Uterus (tissue), 2 donors: ENCODE results near the gene PLCB2.
A peak's percentile ranks its signal among the peaks of the same experiment; 100 is the strongest.

Experiments used
- POLR2A ChIP-seq, 2 donors: fragments of 450-650 bp; IDR thresholded peaks; one replicate each; pipeline ENCODE4 v1.6.1; 2016; ENCODE audit warnings: antibody characterized with exemption in 2 of 2, mild to moderate bottlenecking in 1 of 2, moderate library complexity in 1 of 2
- TF ChIP-seq, protein P1 (sequence below), 4 experiments: fragments of 200-600 bp in 2 of 4; fragments of 450-650 bp in 2 of 4; sonication (generic) in 2 of 4; IDR thresholded peaks; one replicate each; pipeline ENCODE4 v1.5.1; 2016 to 2019; ENCODE audit warnings: antibody characterized with exemption in 4 of 4, mild to moderate bottlenecking in 2 of 4, moderate library complexity in 1 of 4

DNA sequence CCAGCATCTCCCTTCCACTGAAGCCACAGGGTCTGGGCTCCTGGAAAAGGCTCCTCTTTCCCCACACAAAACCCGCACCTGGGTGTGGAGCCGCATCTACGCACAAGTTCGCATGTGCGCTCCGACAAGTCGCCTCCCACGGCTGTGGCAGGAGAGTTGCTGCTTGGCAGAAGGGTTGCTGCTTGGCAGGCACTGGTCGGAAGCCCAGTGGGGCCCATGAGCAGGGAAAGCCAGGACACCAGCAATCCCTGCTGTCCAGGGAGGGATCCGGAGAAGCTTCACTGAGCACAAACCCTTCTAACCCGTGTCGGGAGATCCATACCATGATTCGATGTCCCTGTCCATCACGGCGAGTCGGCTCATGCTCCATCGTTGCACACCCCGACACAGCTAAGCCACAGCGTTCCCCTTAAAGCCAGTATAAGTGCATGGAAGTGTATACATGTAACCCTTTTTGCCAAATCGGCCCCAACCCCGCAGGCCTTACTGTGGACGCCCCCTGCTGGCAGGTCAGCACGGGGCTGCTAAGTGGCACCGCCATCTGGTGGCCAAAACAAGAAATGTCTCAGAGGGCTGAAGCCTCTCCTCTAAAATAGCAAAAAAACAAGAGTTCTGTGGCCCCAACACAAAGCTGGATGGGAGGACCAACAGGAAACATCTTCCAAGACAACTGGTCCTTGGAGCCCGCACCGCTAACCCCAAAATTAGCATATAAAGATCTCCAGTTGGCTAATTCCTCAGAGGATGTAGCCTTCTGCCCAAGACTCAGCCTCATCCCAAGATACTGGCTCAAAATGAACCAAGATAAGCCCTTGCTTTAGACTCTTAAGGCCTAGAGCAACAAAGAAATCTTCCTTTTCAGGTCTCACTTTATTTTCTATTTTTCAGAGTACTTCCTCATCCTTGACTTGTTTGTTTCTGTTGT is 33.1 kb downstream of the PLCB2 start:
- TF ChIP-seq, protein P1, sequence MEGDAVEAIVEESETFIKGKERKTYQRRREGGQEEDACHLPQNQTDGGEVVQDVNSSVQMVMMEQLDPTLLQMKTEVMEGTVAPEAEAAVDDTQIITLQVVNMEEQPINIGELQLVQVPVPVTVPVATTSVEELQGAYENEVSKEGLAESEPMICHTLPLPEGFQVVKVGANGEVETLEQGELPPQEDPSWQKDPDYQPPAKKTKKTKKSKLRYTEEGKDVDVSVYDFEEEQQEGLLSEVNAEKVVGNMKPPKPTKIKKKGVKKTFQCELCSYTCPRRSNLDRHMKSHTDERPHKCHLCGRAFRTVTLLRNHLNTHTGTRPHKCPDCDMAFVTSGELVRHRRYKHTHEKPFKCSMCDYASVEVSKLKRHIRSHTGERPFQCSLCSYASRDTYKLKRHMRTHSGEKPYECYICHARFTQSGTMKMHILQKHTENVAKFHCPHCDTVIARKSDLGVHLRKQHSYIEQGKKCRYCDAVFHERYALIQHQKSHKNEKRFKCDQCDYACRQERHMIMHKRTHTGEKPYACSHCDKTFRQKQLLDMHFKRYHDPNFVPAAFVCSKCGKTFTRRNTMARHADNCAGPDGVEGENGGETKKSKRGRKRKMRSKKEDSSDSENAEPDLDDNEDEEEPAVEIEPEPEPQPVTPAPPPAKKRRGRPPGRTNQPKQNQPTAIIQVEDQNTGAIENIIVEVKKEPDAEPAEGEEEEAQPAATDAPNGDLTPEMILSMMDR (IDR thresholded peaks at IDR 0.05): peak; percentile 100
- peak in 1 of 2 donors; percentile 16 for TF ChIP-seq POLR2A (IDR thresholded peaks at IDR 0.05)
